Sigmoid colon (tissue), 4 donors: ENCODE results near the gene TUBG2.

Experiments used
- CTCF ChIP-seq, 4 experiments: fragments of 450-650 bp in 3 of 4; fragments of 200-600 bp in 1 of 4; IDR thresholded peaks; one replicate each; pipeline ENCODE4 v1.5.1; 2016 to 2019; ENCODE audit warnings: antibody characterized with exemption in 4 of 4, mild to moderate bottlenecking in 3 of 4, moderate library complexity in 2 of 4
- EP300 ChIP-seq, 4 donors: sonication (generic); formaldehyde crosslinking; IDR thresholded peaks; one replicate each; pipeline ENCODE4 v1.6.1; 2017; ENCODE audit warnings: antibody characterized with exemption in 4 of 4
- POLR2A ChIP-seq, 2 donors: fragments of 450-650 bp; IDR thresholded peaks; one replicate each; pipeline ENCODE4 v1.6.1; 2016; ENCODE audit warnings: antibody characterized with exemption in 2 of 2, mild to moderate bottlenecking in 2 of 2, moderate library complexity in 2 of 2
- POLR2AphosphoS5 ChIP-seq, 4 donors: sonication (generic); formaldehyde crosslinking; IDR thresholded peaks; one replicate each; pipeline ENCODE4 v1.6.1; 2017; ENCODE audit warnings: antibody characterized with exemption in 4 of 4

- TF ChIP-seq CTCF (IDR thresholded peaks at IDR 0.05) = no peak
- TF ChIP-seq EP300 (IDR thresholded peaks at IDR 0.05) = no peak
- TF ChIP-seq POLR2A (IDR thresholded peaks at IDR 0.05) = no peak
- no peak for TF ChIP-seq POLR2AphosphoS5 (IDR thresholded peaks at IDR 0.05)
Measured at GRCh38 chr17:42686520-42687128, 27.5 kb downstream of the TUBG2 start.
